Neuron (in vitro differentiated cells): ENCODE results near the gene SLC26A1.
"Not testable (repeated sequence)": the region's sequence is repeated elsewhere in the genome, so short reads cannot be mapped to it uniquely, and the experiment has no call there.

ENCODE experiments used
- H2AFZ ChIP-seq: one replicate; pipeline ENCODE4 v1.6.1; 2013; ENCODE audit warnings: low read depth, mild to moderate bottlenecking, inconsistent platforms, low read length, moderate library complexity
- H3K27me3 ChIP-seq: one replicate; pipeline ENCODE4 v1.6.1; 2013; ENCODE audit warnings: low read length; ENCODE audit not compliant: insufficient read depth
- H3K36me3 ChIP-seq: one replicate; pipeline ENCODE4 v1.6.1; 2013; ENCODE audit warnings: low read length; ENCODE audit not compliant: insufficient read depth
- H3K4me1 ChIP-seq: one replicate; pipeline ENCODE4 v1.6.1; 2013; ENCODE audit warnings: low read length; ENCODE audit not compliant: insufficient read depth
- H3K4me3 ChIP-seq: 2 replicates; pipeline ENCODE4 v1.5.1; 2013; ENCODE audit warnings: mild to moderate bottlenecking, low read length, moderate library complexity
- H3K9me3 ChIP-seq: one replicate; pipeline ENCODE4 v1.6.1; 2013; ENCODE audit warnings: low read length

SLC26A1 gene

GRCh38 chr4:986428-986878, 6.8 kb downstream of the SLC26A1 start:
- Histone ChIP-seq H2AFZ (peak overlapping the region; percentile 53), H3K9me3 (no peaks in the 10 kb centered on the region), H3K27me3 (peaks cover 36% of the 10 kb centered on the region), H3K4me3 (peak overlapping the region; percentile 47), H3K36me3 (no peaks in the 10 kb centered on the region), H3K4me1 (peaks cover 3% of the 10 kb centered on the region)

- Histone ChIP-seq H3K4me1 (peaks cover 3% of the 10 kb centered on the region), H3K4me3 (no peak overlapping the region), H2AFZ (no peak overlapping the region), H3K9me3 (no peaks in the 10 kb centered on the region), H3K27me3 (peaks cover 40% of the 10 kb centered on the region), H3K36me3 (no peaks in the 10 kb centered on the region)
Observed at GRCh38 chr4:985123-985830, 7.9 kb downstream of the SLC26A1 start.

- Histone ChIP-seq H3K9me3 (no peaks in the 10 kb centered on the region), H3K4me3 (no peak overlapping the region), H3K27me3 (peaks cover 46% of the 10 kb centered on the region), H3K36me3 (no peaks in the 10 kb centered on the region), H3K4me1 (peaks cover 3% of the 10 kb centered on the region), H2AFZ (no peak overlapping the region)
Observed at GRCh38 chr4:984336-985054, 8.7 kb downstream of the SLC26A1 start.

GRCh38 chr4:982814-983213, 10.4 kb downstream of the SLC26A1 start:
- Histone ChIP-seq H2AFZ (no peak overlapping the region), H3K36me3 (no peaks in the 10 kb centered on the region), H3K9me3 (no peaks in the 10 kb centered on the region), H3K27me3 (peaks cover 50% of the 10 kb centered on the region), H3K4me3 (no peak overlapping the region), H3K4me1 (peaks cover 3% of the 10 kb centered on the region)

GRCh38 chr4:982291-982690, 10.9 kb downstream of the SLC26A1 start:
- Histone ChIP-seq H3K9me3 (no peaks in the 10 kb centered on the region), H3K4me3 (no peak overlapping the region), H3K4me1 (peaks cover 3% of the 10 kb centered on the region), H2AFZ (no peak overlapping the region), H3K36me3 (no peaks in the 10 kb centered on the region), H3K27me3 (peaks cover 50% of the 10 kb centered on the region)

- H3K9me3 ChIP-seq = peaks cover 5% of the 10 kb centered on the region
- peaks cover 27% of the 10 kb centered on the region for H3K27me3 ChIP-seq
- H3K4me3 ChIP-seq = no peak overlapping the region
- H2AFZ ChIP-seq = no peak overlapping the region
- H3K4me1 ChIP-seq = no peaks in the 10 kb centered on the region
- no peaks in the 10 kb centered on the region for H3K36me3 ChIP-seq
Observed at GRCh38 chr4:978957-979701, 14.1 kb downstream of the SLC26A1 start.

- H3K4me3 ChIP-seq, H3K9me3 ChIP-seq, H3K36me3 ChIP-seq, H3K4me1 ChIP-seq, H2AFZ ChIP-seq: not testable (repeated sequence)
- H3K27me3 ChIP-seq = peaks cover 14% of the 10 kb centered on the region
Observed at GRCh38 chr4:976016-976415, 17.2 kb downstream of the SLC26A1 start.

GRCh38 chr4:974668-975067, 18.5 kb downstream of the SLC26A1 start:
- H3K27me3 ChIP-seq = peaks cover 7% of the 10 kb centered on the region
- H3K4me1 ChIP-seq = peaks cover 7% of the 10 kb centered on the region
- H2AFZ ChIP-seq = no peak overlapping the region

GRCh38 chr4:973431-974397, 19.5 kb downstream of the SLC26A1 start, which contains the start of gene DGKQ:
TSS of gene DGKQ (minus strand) at chr4:973569. CDS start at chr4:973482, 87 bp downstream.
- H3K4me3 ChIP-seq = peak within 1 kb of the TSS; percentile 87
- no peaks in the 10 kb centered on the region for H3K36me3 ChIP-seq
- peak within 1 kb of the TSS; percentile 86 for H2AFZ ChIP-seq
- no peaks in the 10 kb centered on the region for H3K27me3 ChIP-seq
- peaks cover 7% of the 10 kb centered on the region for H3K4me1 ChIP-seq
- H3K9me3 ChIP-seq = peaks cover 5% of the 10 kb centered on the region

More at GRCh38 chr4:974668-975067, 18.5 kb downstream of the SLC26A1 start:
- H3K36me3 ChIP-seq = no peaks in the 10 kb centered on the region
- no peak overlapping the region for H3K4me3 ChIP-seq
- H3K9me3 ChIP-seq = peaks cover 5% of the 10 kb centered on the region

GRCh38 chr4:972651-973424, 20.4 kb downstream of the SLC26A1 start:
- peaks cover 7% of the 10 kb centered on the region for H3K4me1 ChIP-seq
- H3K4me3 ChIP-seq = peak overlapping the region; percentile 87
- peak overlapping the region; percentile 86 for H2AFZ ChIP-seq
- H3K27me3 ChIP-seq = no peaks in the 10 kb centered on the region
- H3K9me3 ChIP-seq = peaks cover 5% of the 10 kb centered on the region
- no peaks in the 10 kb centered on the region for H3K36me3 ChIP-seq

- H3K36me3 ChIP-seq = no peaks in the 10 kb centered on the region
- peak overlapping the region; percentile 87 for H3K4me3 ChIP-seq
- H3K27me3 ChIP-seq = no peaks in the 10 kb centered on the region
Observed at GRCh38 chr4:971666-972500, 21.3 kb downstream of the SLC26A1 start.

More at GRCh38 chr4:971666-972500, 21.3 kb downstream of the SLC26A1 start:
- no peak overlapping the region for H2AFZ ChIP-seq
- peaks cover 7% of the 10 kb centered on the region for H3K4me1 ChIP-seq
- H3K9me3 ChIP-seq = peaks cover 5% of the 10 kb centered on the region
